GM19328 (cell line): ENCODE measurements around the gene UVRAG.
"Not testable (repeated sequence)": the region's sequence is repeated elsewhere in the genome, so short reads cannot be mapped to it uniquely, and the experiment has no call there.

Experiments
- ATAC-seq: cut with Tn5 transposase; IDR thresholded peaks from one replicate; pipeline ENCODE4 v1.9.1; 2021; ENCODE audit warnings: mild to moderate bottlenecking, moderate library complexity; ENCODE audit not compliant: unreplicated experiment

The UVRAG gene

GRCh38 chr11:75946531-75947530, 131.8 kb downstream of the UVRAG start:
- ATAC-seq = no peak

GRCh38 chr11:75949023-75949672, 134.1 kb downstream of the UVRAG start:
- ATAC-seq = no peak

- ATAC-seq = no peak
Measured at GRCh38 chr11:75950141-75950540, 135.1 kb downstream of the UVRAG start.

- ATAC-seq = no peak
Measured at GRCh38 chr11:75954039-75954438, 139.0 kb downstream of the UVRAG start.

- ATAC-seq = no peak
Measured at GRCh38 chr11:75955443-75955842, 140.4 kb downstream of the UVRAG start.

GRCh38 chr11:75959540-75959939, 144.5 kb downstream of the UVRAG start:
- no peak for ATAC-seq

- no peak for ATAC-seq
Measured at GRCh38 chr11:75964071-75964470, 149.1 kb downstream of the UVRAG start.

GRCh38 chr11:75966537-75967287, 151.7 kb downstream of the UVRAG start:
- no peak for ATAC-seq

GRCh38 chr11:75968021-75968625, 153.1 kb downstream of the UVRAG start:
- ATAC-seq = no peak

- ATAC-seq = no peak
Measured at GRCh38 chr11:75969626-75970308, 154.8 kb downstream of the UVRAG start.

GRCh38 chr11:75973710-75974109, 158.7 kb downstream of the UVRAG start:
- not testable (repeated sequence) for ATAC-seq

- ATAC-seq = not testable (repeated sequence)
Measured at GRCh38 chr11:75979075-75979474, 164.1 kb downstream of the UVRAG start.

- not testable (repeated sequence) for ATAC-seq
Measured at GRCh38 chr11:75979479-75980027, 164.5 kb downstream of the UVRAG start.

GRCh38 chr11:75980031-75980430, 165.0 kb downstream of the UVRAG start:
- no peak for ATAC-seq

- no peak for ATAC-seq
Measured at GRCh38 chr11:75981546-75981945, 166.5 kb downstream of the UVRAG start.

GRCh38 chr11:75982309-75982708, 167.3 kb downstream of the UVRAG start:
- no peak for ATAC-seq

GRCh38 chr11:75986966-75987365, 172.0 kb downstream of the UVRAG start:
- ATAC-seq = no peak

GRCh38 chr11:75993126-75993525, 178.1 kb downstream of the UVRAG start:
- ATAC-seq = no peak

- no peak for ATAC-seq
Measured at GRCh38 chr11:75994616-75995015, 179.6 kb downstream of the UVRAG start.
